Hepatocyte (in vitro differentiated cells): Measurements from ENCODE around the gene AHCYL2.

Experiments
- EZH2 ChIP-seq: fragments of 200-600 bp; sonication (generic); IDR thresholded peaks from 2 replicates; pipeline ENCODE4 v1.6.1; 2016; ENCODE audit warnings: antibody characterized with exemption, mild to moderate bottlenecking, borderline replicate concordance
- TF ChIP-seq, protein P1 (sequence below): fragments of 200-600 bp; sonication (generic); IDR thresholded peaks from 2 replicates; pipeline ENCODE4 v1.5.1; 2016; ENCODE audit warnings: antibody characterized with exemption, mild to moderate bottlenecking; ENCODE audit not compliant: poor library complexity

DNA sequence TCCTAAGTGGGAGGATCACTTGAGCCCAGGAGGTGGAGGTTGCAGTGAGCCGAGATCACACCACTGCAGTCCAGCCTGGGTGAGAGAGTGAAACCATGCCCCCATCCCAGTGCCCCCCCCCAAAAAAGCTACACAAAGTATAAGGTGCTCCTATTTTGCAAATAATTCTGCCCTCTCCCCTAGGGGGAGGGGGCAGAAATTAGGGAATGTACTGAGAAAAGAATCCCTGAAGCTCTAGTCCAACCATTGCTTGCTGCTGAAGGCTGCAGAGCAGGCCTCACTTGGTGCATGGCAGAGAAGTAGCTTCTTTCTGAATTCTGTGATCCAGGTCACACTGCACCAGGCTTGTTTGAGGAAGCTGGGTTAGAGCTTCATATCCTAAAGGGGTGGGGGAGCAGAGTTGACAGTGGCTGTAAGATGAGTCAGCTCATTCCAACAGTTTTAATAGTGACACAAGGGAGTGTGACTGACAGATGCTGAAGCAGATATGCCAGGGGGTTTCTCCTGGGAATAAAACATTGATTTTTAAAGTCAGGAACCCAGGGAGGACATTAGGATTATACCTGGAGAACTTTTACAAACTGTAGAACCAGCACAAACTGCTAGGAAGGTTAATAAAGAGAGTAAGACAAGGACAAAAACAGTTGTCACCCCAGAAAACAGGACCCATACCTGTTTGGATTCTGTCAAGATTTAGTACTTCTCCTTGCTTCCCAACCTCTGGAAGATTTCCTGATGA, 176.6 kb downstream of the AHCYL2 start:
- TF ChIP-seq, protein P1, sequence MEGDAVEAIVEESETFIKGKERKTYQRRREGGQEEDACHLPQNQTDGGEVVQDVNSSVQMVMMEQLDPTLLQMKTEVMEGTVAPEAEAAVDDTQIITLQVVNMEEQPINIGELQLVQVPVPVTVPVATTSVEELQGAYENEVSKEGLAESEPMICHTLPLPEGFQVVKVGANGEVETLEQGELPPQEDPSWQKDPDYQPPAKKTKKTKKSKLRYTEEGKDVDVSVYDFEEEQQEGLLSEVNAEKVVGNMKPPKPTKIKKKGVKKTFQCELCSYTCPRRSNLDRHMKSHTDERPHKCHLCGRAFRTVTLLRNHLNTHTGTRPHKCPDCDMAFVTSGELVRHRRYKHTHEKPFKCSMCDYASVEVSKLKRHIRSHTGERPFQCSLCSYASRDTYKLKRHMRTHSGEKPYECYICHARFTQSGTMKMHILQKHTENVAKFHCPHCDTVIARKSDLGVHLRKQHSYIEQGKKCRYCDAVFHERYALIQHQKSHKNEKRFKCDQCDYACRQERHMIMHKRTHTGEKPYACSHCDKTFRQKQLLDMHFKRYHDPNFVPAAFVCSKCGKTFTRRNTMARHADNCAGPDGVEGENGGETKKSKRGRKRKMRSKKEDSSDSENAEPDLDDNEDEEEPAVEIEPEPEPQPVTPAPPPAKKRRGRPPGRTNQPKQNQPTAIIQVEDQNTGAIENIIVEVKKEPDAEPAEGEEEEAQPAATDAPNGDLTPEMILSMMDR: no peak
- no peak for TF ChIP-seq EZH2
